GM12874 (cell line): ENCODE results near the gene FMN1.

ENCODE experiments used
- CTCF ChIP-seq: IDR thresholded peaks from 2 replicates; pipeline ENCODE4 v1.5.1; 2011; ENCODE audit warnings: low read depth, mild to moderate bottlenecking, control low read depth, low read length, moderate library complexity; ENCODE audit not compliant: insufficient read depth

Gene FMN1

GRCh38 chr15:32774022-32774421, 420.5 kb downstream of the FMN1 start:
- no peak for TF ChIP-seq CTCF

- no peak for TF ChIP-seq CTCF
Measured at GRCh38 chr15:32767236-32767635, 427.3 kb downstream of the FMN1 start.

- no peak for TF ChIP-seq CTCF
Measured at GRCh38 chr15:32766101-32766500, 428.4 kb downstream of the FMN1 start.

- TF ChIP-seq CTCF, result no peak
Measured at GRCh38 chr15:32765236-32765635, 429.3 kb downstream of the FMN1 start.

- no peak for TF ChIP-seq CTCF
Measured at GRCh38 chr15:32763295-32763694, 431.2 kb downstream of the FMN1 start.

- TF ChIP-seq CTCF, result no peak
Measured at GRCh38 chr15:32757426-32757825, 437.1 kb downstream of the FMN1 start.

- TF ChIP-seq CTCF, result no peak
Measured at GRCh38 chr15:32750979-32751378, 443.5 kb downstream of the FMN1 start.

- no peak for TF ChIP-seq CTCF
Measured at GRCh38 chr15:32747921-32748342, 446.6 kb downstream of the FMN1 start.
